H9 (cell line): ENCODE measurements around the gene MALSU1. TPM values are rescaled to one million over a fixed set of nuclear protein-coding genes. Genes with fewer than 3 reads are reported as not detected.

Experiments used
- DNase-seq: peaks from one replicate; pipeline ENCODE4 v3.0.0-alpha.2; 2017
- H2AFZ ChIP-seq: one replicate; pipeline ENCODE4 v1.6.1; 2013; ENCODE audit warnings: mild to moderate bottlenecking, low read length, control low read depth, moderate library complexity
- H2AK5ac ChIP-seq: 2 replicates; pipeline ENCODE4 v1.6.1; 2013; ENCODE audit warnings: low read length, control low read depth, mixed read lengths; ENCODE audit not compliant: insufficient read length
- H2BK120ac ChIP-seq: one replicate; pipeline ENCODE4 v1.6.1; 2013; ENCODE audit warnings: low read depth, mild to moderate bottlenecking, low read length, control low read depth, inconsistent platforms; ENCODE audit not compliant: poor library complexity, severe bottlenecking
- H2BK12ac ChIP-seq: 2 replicates; pipeline ENCODE4 v1.6.1; 2013; ENCODE audit warnings: low read length, control low read depth, mixed read lengths, low read depth; ENCODE audit not compliant: insufficient read length
- H2BK15ac ChIP-seq: 2 replicates; pipeline ENCODE4 v1.6.1; 2013; ENCODE audit warnings: low read depth, low read length, control low read depth
- H2BK20ac ChIP-seq: one replicate; pipeline ENCODE4 v1.6.1; 2013; ENCODE audit warnings: low read depth, mild to moderate bottlenecking, low read length, control low read depth, inconsistent platforms; ENCODE audit not compliant: poor library complexity, severe bottlenecking
- H2BK5ac ChIP-seq: 2 replicates; pipeline ENCODE4 v1.6.1; 2013; ENCODE audit warnings: low read length, control low read depth, mixed read lengths; ENCODE audit not compliant: insufficient read length
- H3K14ac ChIP-seq: 2 replicates; pipeline ENCODE4 v1.6.1; 2013; ENCODE audit warnings: low read length, control low read depth; ENCODE audit not compliant: insufficient read depth
- H3K18ac ChIP-seq: 2 replicates; pipeline ENCODE4 v1.6.1; 2013; ENCODE audit warnings: low read depth, mild to moderate bottlenecking, mixed read lengths, low read length, control low read depth; ENCODE audit not compliant: insufficient read length
- H3K23ac ChIP-seq: 2 replicates; pipeline ENCODE4 v1.6.1; 2013; ENCODE audit warnings: low read length, control low read depth, mixed read lengths, low read depth; ENCODE audit not compliant: insufficient read length
- H3K23me2 ChIP-seq: 2 replicates; pipeline ENCODE4 v1.6.1; 2013; ENCODE audit warnings: low read depth, mild to moderate bottlenecking, mixed read lengths, low read length, control low read depth; ENCODE audit not compliant: insufficient read length, poor library complexity, severe bottlenecking
- H3K27ac ChIP-seq: 2 replicates; pipeline ENCODE4 v1.5.1; 2013; ENCODE audit warnings: low read length, control low read depth, mixed read lengths, low read depth; ENCODE audit not compliant: insufficient read length
- H3K27me3 ChIP-seq: 2 replicates; pipeline ENCODE4 v1.6.1; 2013; ENCODE audit warnings: low read length, control low read depth, inconsistent platforms; ENCODE audit not compliant: insufficient read depth
- H3K4ac ChIP-seq: 2 replicates; pipeline ENCODE4 v1.6.1; 2013; ENCODE audit warnings: low read depth, mild to moderate bottlenecking, control low read depth, inconsistent platforms, low read length, moderate library complexity
- H3K4me1 ChIP-seq: 2 replicates; pipeline ENCODE4 v1.6.1; 2013; ENCODE audit warnings: low read length, control low read depth, inconsistent platforms; ENCODE audit not compliant: insufficient read depth
- H3K4me2 ChIP-seq: 2 replicates; pipeline ENCODE4 v1.6.1; 2013; ENCODE audit warnings: low read length, control low read depth, mixed read lengths; ENCODE audit not compliant: insufficient read length, insufficient read depth
- H3K56ac ChIP-seq: 2 replicates; pipeline ENCODE4 v1.6.1; 2013; ENCODE audit warnings: low read depth, mild to moderate bottlenecking, mixed read lengths, low read length, control low read depth; ENCODE audit not compliant: insufficient read length
- H3K79me1 ChIP-seq: 2 replicates; pipeline ENCODE4 v1.6.1; 2013; ENCODE audit warnings: low read depth, mild to moderate bottlenecking, moderate library complexity, low read length, control low read depth, inconsistent platforms; ENCODE audit not compliant: insufficient read depth, poor library complexity, severe bottlenecking
- H3K79me2 ChIP-seq: 2 replicates; pipeline ENCODE4 v1.6.1; 2013; ENCODE audit warnings: low read length, control low read depth, inconsistent platforms; ENCODE audit not compliant: insufficient read depth
- H3K9ac ChIP-seq: 2 replicates; pipeline ENCODE4 v1.6.1; 2013; ENCODE audit warnings: low read length, control low read depth, mixed read lengths; ENCODE audit not compliant: insufficient read length; ENCODE audit errors: extremely low read depth
- H3K9me3 ChIP-seq: one replicate; pipeline ENCODE4 v1.6.1; 2013; ENCODE audit warnings: low read depth, low read length, inconsistent platforms; ENCODE audit not compliant: control insufficient read depth
- H3T11ph ChIP-seq: one replicate; pipeline ENCODE4 v1.6.1; 2013; ENCODE audit warnings: mild to moderate bottlenecking, low read length, control low read depth, inconsistent platforms
- H4K20me1 ChIP-seq: one replicate; pipeline ENCODE4 v1.6.1; 2013; ENCODE audit not compliant: control insufficient read depth, insufficient read length, insufficient read depth
- H4K5ac ChIP-seq: 2 replicates; pipeline ENCODE4 v1.6.1; 2013; ENCODE audit warnings: low read depth, mild to moderate bottlenecking, mixed read lengths, low read length, control low read depth; ENCODE audit not compliant: insufficient read length
- H4K8ac ChIP-seq: replicated peaks from 2 replicates; pipeline ENCODE4 v1.6.1; 2013; ENCODE audit warnings: low read length, control low read depth, mixed read lengths, low read depth; ENCODE audit not compliant: insufficient read length
- H4K91ac ChIP-seq: 2 replicates; pipeline ENCODE4 v1.6.1; 2013; ENCODE audit warnings: low read depth, mild to moderate bottlenecking, moderate library complexity, mixed read lengths, low read length, control low read depth; ENCODE audit not compliant: insufficient read length
- H3K27ac Mint-ChIP-seq, 3 experiments: 2 replicates in 2 of 3; 3 replicates in 1 of 3; pipeline ENCODE4 v1.8.0; 2020 to 2021; ENCODE audit warnings: mixed read lengths in 3 of 3, mild to moderate bottlenecking in 1 of 3, moderate library complexity in 1 of 3
- H3K27me3 Mint-ChIP-seq: 2 replicates; pipeline ENCODE4 v1.8.0; 2021; ENCODE audit warnings: low read depth, mild to moderate bottlenecking, moderate library complexity, mixed read lengths
- H3K36me3 Mint-ChIP-seq, 3 experiments: 2 replicates in 2 of 3; 3 replicates in 1 of 3; pipeline ENCODE4 v1.8.0; 2020 to 2021; ENCODE audit warnings: low read depth in 3 of 3, mixed read lengths in 3 of 3; ENCODE audit not compliant: insufficient read depth in 1 of 3
- H3K4me1 Mint-ChIP-seq, 2 experiments: 2 replicates each; pipeline ENCODE4 v1.8.0; 2020; ENCODE audit warnings: mixed read lengths in 2 of 2
- H3K4me3 Mint-ChIP-seq, 2 experiments: 2 replicates in 1 of 2; 3 replicates in 1 of 2; pipeline ENCODE4 v1.8.0; 2020 to 2021; ENCODE audit warnings: mild to moderate bottlenecking in 2 of 2, mixed read lengths in 2 of 2, moderate library complexity in 1 of 2
- H3K9me3 Mint-ChIP-seq, 2 experiments: 2 replicates in 1 of 2; 3 replicates in 1 of 2; pipeline ENCODE4 v1.8.0; 2020; ENCODE audit warnings: mild to moderate bottlenecking in 2 of 2, mixed read lengths in 2 of 2, moderate library complexity in 1 of 2
- CTCF ChIP-seq: fragments of 200-600 bp; sonication (generic); conservative IDR thresholded peaks from 3 replicates; pipeline ENCODE4 v1.8.0; 2021; ENCODE audit warnings: antibody characterized with exemption, mild to moderate bottlenecking
- WGBS: extraction: QIAGEN DNeasy Blood & Tissue Kit; methylation state at CpG from one replicate; pipeline ENCODE4 v1.1.7; 2013; ENCODE audit warnings: missing lambda C conversion rate, low lambda C conversion rate, mixed read lengths; ENCODE audit not compliant: insufficient read length; ENCODE audit errors: extremely low coverage; 5-methylcytosine and 5-hydroxymethylcytosine counted together
- total RNA-seq: library from RNA; stranded (reverse); gene quantifications from 2 replicates; pipeline ENCODE4 v1.2.1, GENCODE V29; 2021

The MALSU1 gene
- total RNA-seq, 1 experiment from 2014 or later: 83.4 TPM

- Histone ChIP-seq H4K8ac (no peak overlapping the region), H3K56ac (no peak overlapping the region), H2BK12ac (no peak overlapping the region), H2AK5ac (no peak overlapping the region), H3K79me1 (no peaks in the 10 kb centered on the region), H2AFZ (no peak overlapping the region), H3K4ac (no peak overlapping the region), H4K5ac (no peak overlapping the region), H3K14ac (no peak overlapping the region), H2BK5ac (no peak overlapping the region), H3T11ph (no peak overlapping the region), H3K27ac (no peak overlapping the region), H3K23ac (no peak overlapping the region), H3K9ac (no peak overlapping the region), H2BK20ac (no peak overlapping the region), H3K9me3 (no peaks in the 10 kb centered on the region), H3K18ac (no peak overlapping the region), H3K79me2 (no peaks in the 10 kb centered on the region), H3K23me2 (no peaks in the 10 kb centered on the region), H3K4me2 (no peak overlapping the region), H2BK120ac (no peak overlapping the region), H2BK15ac (no peak overlapping the region), H3K4me1 (no peaks in the 10 kb centered on the region), H4K20me1 (no peaks in the 10 kb centered on the region), H3K27me3 (no peaks in the 10 kb centered on the region), H4K91ac (no peak overlapping the region)
- peaks cover 2% of the 10 kb centered on the region; the same call in 1 of the 2 replicates for H3K27me3 Mint-ChIP-seq
- no peak for TF ChIP-seq CTCF
- no peak for DNase-seq
- no CpG with 5 or more reads among the region's 2 CpGs for WGBS
- no peak overlapping the region for H3K27ac Mint-ChIP-seq
- no peaks in the 10 kb centered on the region for H3K9me3 Mint-ChIP-seq
- no peak overlapping the region for H3K4me3 Mint-ChIP-seq
- H3K4me1 Mint-ChIP-seq: peaks cover 0 to 4% of the 10 kb centered on the region in 2 experiments; a peak in 1 of 4 replicates
- no peaks in the 10 kb centered on the region for H3K36me3 Mint-ChIP-seq
These were observed 31.8 kb upstream of the MALSU1 start for GRCh38 chr7:23267357-23267756.
